GM19455 (cell line): ENCODE measurements around the gene EXOC3.

Experiments used
- ATAC-seq: cut with Tn5 transposase; IDR thresholded peaks from one replicate; pipeline ENCODE4 v1.9.1; 2021; ENCODE audit not compliant: unreplicated experiment

EXOC3 gene

GRCh38 chr5:437281-437771 lies 5.7 kb upstream of the EXOC3 start:
- ATAC-seq: no peak

GRCh38 chr5:438481-438981 lies 4.4 kb upstream of the EXOC3 start:
- ATAC-seq: no peak

GRCh38 chr5:439181-439580 lies 3.8 kb upstream of the EXOC3 start:
- no peak for ATAC-seq

- ATAC-seq: no peak
These were observed 3.3 kb upstream of the EXOC3 start for GRCh38 chr5:439636-440035.

GRCh38 chr5:440401-441201 lies 2.4 kb upstream of the EXOC3 start:
- ATAC-seq: no peak

GRCh38 chr5:441996-442334 lies 1.0 kb upstream of the EXOC3 start:
- ATAC-seq: no peak

GRCh38 chr5:443239-444151 lies 519 bp downstream of the EXOC3 start:
- peak; percentile 17 for ATAC-seq

GRCh38 chr5:444226-444625 lies 1.2 kb downstream of the EXOC3 start:
- ATAC-seq: no peak

GRCh38 chr5:445591-445990 lies 2.6 kb downstream of the EXOC3 start:
- ATAC-seq: no peak

GRCh38 chr5:446066-446882 lies 3.3 kb downstream of the EXOC3 start:
- no peak for ATAC-seq

GRCh38 chr5:446883-447263 lies 3.9 kb downstream of the EXOC3 start:
- ATAC-seq: no peak

GRCh38 chr5:447501-447900 lies 4.5 kb downstream of the EXOC3 start:
- no peak for ATAC-seq

GRCh38 chr5:448061-448765 lies 5.2 kb downstream of the EXOC3 start:
- no peak for ATAC-seq

GRCh38 chr5:448766-449090 lies 5.8 kb downstream of the EXOC3 start:
- ATAC-seq: no peak

GRCh38 chr5:449151-449550 lies 6.2 kb downstream of the EXOC3 start:
- no peak for ATAC-seq

GRCh38 chr5:451587-452458 lies 8.8 kb downstream of the EXOC3 start:
- no peak for ATAC-seq

GRCh38 chr5:452978-453710 lies 10.2 kb downstream of the EXOC3 start:
- no peak for ATAC-seq

GRCh38 chr5:453725-454481 lies 10.9 kb downstream of the EXOC3 start:
- no peak for ATAC-seq
